Effector CD8-positive, alpha-beta T cell (primary cell): Measurements from ENCODE around the gene MRPL1.

Source experiments
- DNase-seq: peaks from one replicate; lab custom pipeline; 2025; lab: John Stamatoyannopoulos, UW
- total RNA-seq, 4 experiments: gene quantifications; one replicate each; lab custom pipeline; 2026; lab: John Stamatoyannopoulos, UW

Gene MRPL1
- 12.5 to 34.5 (median 20.5) reads per million in 4 experiments for total RNA-seq

GRCh38 chr4:77862478-77863216 is at the start of gene MRPL1:
Gene MRPL1 (plus strand): TSS chr4:77862830. CDS start chr4:77862849, 19 bp downstream.
- peak; percentile 76 for DNase-seq

GRCh38 chr4:77815636-77816035 is 47.0 kb upstream of the MRPL1 start:
- no peak for DNase-seq

GRCh38 chr4:77816546-77816945 is 46.1 kb upstream of the MRPL1 start:
- no peak for DNase-seq

GRCh38 chr4:77817304-77818072 is 45.1 kb upstream of the MRPL1 start:
- DNase-seq: no peak

- DNase-seq: peak; percentile 31
Measured at GRCh38 chr4:77818073-77818601, 44.5 kb upstream of the MRPL1 start.

GRCh38 chr4:77818602-77819403 is 43.8 kb upstream of the MRPL1 start, which contains the start of gene CNOT6L:
Gene CNOT6L (minus strand): TSS chr4:77819368. CDS start chr4:77819308, 60 bp downstream.
- peak; percentile 55 for DNase-seq

GRCh38 chr4:77819404-77819842 is 43.2 kb upstream of the MRPL1 start:
- DNase-seq: peak; percentile 73

GRCh38 chr4:77819843-77820648 is 42.6 kb upstream of the MRPL1 start:
- DNase-seq: peak; percentile 89

- no peak for DNase-seq
Measured at GRCh38 chr4:77820649-77821561, 41.7 kb upstream of the MRPL1 start.

- peak; percentile 4 for DNase-seq
Measured at GRCh38 chr4:77821775-77822174, 40.9 kb upstream of the MRPL1 start.

GRCh38 chr4:77826275-77826674 is 36.4 kb upstream of the MRPL1 start:
- no peak for DNase-seq

- DNase-seq: no peak
Measured at GRCh38 chr4:77827343-77827742, 35.3 kb upstream of the MRPL1 start.

- DNase-seq: no peak
Measured at GRCh38 chr4:77833126-77833724, 29.4 kb upstream of the MRPL1 start.

GRCh38 chr4:77834403-77834802 is 28.2 kb upstream of the MRPL1 start:
- no peak for DNase-seq

- no peak for DNase-seq
Measured at GRCh38 chr4:77843628-77844027, 19.0 kb upstream of the MRPL1 start.

- no peak for DNase-seq
Measured at GRCh38 chr4:77844363-77844762, 18.3 kb upstream of the MRPL1 start.

GRCh38 chr4:77845400-77845799 is 17.2 kb upstream of the MRPL1 start:
- no peak for DNase-seq

- no peak for DNase-seq
Measured at GRCh38 chr4:77845929-77846328, 16.7 kb upstream of the MRPL1 start.

- DNase-seq: no peak
Measured at GRCh38 chr4:77848508-77848907, 14.1 kb upstream of the MRPL1 start.
